ENCODE data around the gene DNAI1. TPM values are rescaled to one million over a fixed set of nuclear protein-coding genes. Genes with fewer than 3 reads are reported as not detected.

DNAI1 gene
- total RNA-seq, 2 donors from 2014 or later, result 2.5 to 4.1 TPM

- Histone ChIP-seq H3K4me3 (ENCODE audit: low read length) (no peak overlapping the region), H3K9ac (ENCODE audit: extremely low read depth, low read length, poor library complexity, severe bottlenecking) (no peak overlapping the region), H3K27me3 (ENCODE audit: control insufficient read depth, insufficient read depth, low read length, poor library complexity, severe bottlenecking) (peaks cover 8% of the 10 kb centered on the region), H3K27ac (ENCODE audit: low read depth, low read length) (no peak overlapping the region), H3K36me3 (ENCODE audit: control insufficient read depth, insufficient read depth, low read length) (no peaks in the 10 kb centered on the region), H3K9me3 (ENCODE audit: control insufficient read depth, low read length) (no peaks in the 10 kb centered on the region), H3K4me1 (ENCODE audit: control insufficient read depth, insufficient read depth, low read length) (no peaks in the 10 kb centered on the region)
- WGBS, 2 experiments (ENCODE audit: insufficient coverage in 1 of 2, insufficient read length in 1 of 2), result 89 to 96% methylated on average over 14 of the region's 14 CpGs
- Mint-ChIP-seq H3K9me3 (no peaks in the 10 kb centered on the region), H3K36me3 (ENCODE audit: low read depth) (no peaks in the 10 kb centered on the region), H3K27me3 (ENCODE audit: insufficient read depth) (peaks cover 16% of the 10 kb centered on the region), H3K4me1 (peaks cover 31% of the 10 kb centered on the region), H3K27ac (no peak overlapping the region), H3K4me3 (peak overlapping the region; percentile 79)
- TF ChIP-seq CTCF (conservative IDR thresholded peaks at IDR 0.05), result no peak
- no peak for DNase-seq
These were observed 751 bp downstream of the DNAI1 start for GRCh38 chr9:34459356-34459755.

- Histone ChIP-seq H3K9ac (ENCODE audit: extremely low read depth, low read length, poor library complexity, severe bottlenecking) (no peak overlapping the region), H3K27me3 (ENCODE audit: control insufficient read depth, insufficient read depth, low read length, poor library complexity, severe bottlenecking) (peaks cover 8% of the 10 kb centered on the region), H3K27ac (ENCODE audit: low read depth, low read length) (no peak overlapping the region), H3K36me3 (ENCODE audit: control insufficient read depth, insufficient read depth, low read length) (no peaks in the 10 kb centered on the region), H3K9me3 (ENCODE audit: control insufficient read depth, low read length) (no peaks in the 10 kb centered on the region), H3K4me3 (ENCODE audit: low read length) (no peak overlapping the region), H3K4me1 (ENCODE audit: control insufficient read depth, insufficient read depth, low read length) (no peaks in the 10 kb centered on the region)
- H3K27me3 Mint-ChIP-seq (ENCODE audit: insufficient read depth), result peaks cover 16% of the 10 kb centered on the region
- H3K4me1 Mint-ChIP-seq, result peaks cover 31% of the 10 kb centered on the region
- no peak for DNase-seq
- H3K27ac Mint-ChIP-seq, result no peak overlapping the region
- no peaks in the 10 kb centered on the region for H3K36me3 Mint-ChIP-seq (ENCODE audit: low read depth)
- no peak overlapping the region for H3K4me3 Mint-ChIP-seq
- no peaks in the 10 kb centered on the region for H3K9me3 Mint-ChIP-seq
- 88 to 100% methylated on average over 2 to 3 of the region's 3 CpGs for WGBS, 2 experiments (ENCODE audit: insufficient coverage in 1 of 2, insufficient read length in 1 of 2)
- TF ChIP-seq CTCF (conservative IDR thresholded peaks at IDR 0.05), result no peak
These were observed 1.3 kb downstream of the DNAI1 start for GRCh38 chr9:34459941-34460340.

GRCh38 chr9:34463098-34463900 is 4.7 kb downstream of the DNAI1 start:
- no peak overlapping the region for H3K9ac ChIP-seq (ENCODE audit: extremely low read depth, low read length, poor library complexity, severe bottlenecking)
- Mint-ChIP-seq H3K27me3 (ENCODE audit: insufficient read depth) (peaks cover 16% of the 10 kb centered on the region), H3K4me3 (no peak overlapping the region), H3K27ac (no peak overlapping the region), H3K36me3 (ENCODE audit: low read depth) (no peaks in the 10 kb centered on the region), H3K4me1 (peaks cover 16% of the 10 kb centered on the region), H3K9me3 (no peaks in the 10 kb centered on the region)
- H3K9me3 ChIP-seq (ENCODE audit: control insufficient read depth, low read length), result no peaks in the 10 kb centered on the region
- no peak for TF ChIP-seq CTCF (conservative IDR thresholded peaks at IDR 0.05)
- WGBS, 2 experiments (ENCODE audit: insufficient coverage in 1 of 2, insufficient read length in 1 of 2), result 65 to 84% methylated on average over 2 to 5 of the region's 5 CpGs
- H3K4me3 ChIP-seq (ENCODE audit: low read length), result no peak overlapping the region
- H3K27me3 ChIP-seq (ENCODE audit: control insufficient read depth, insufficient read depth, low read length, poor library complexity, severe bottlenecking), result peaks cover 8% of the 10 kb centered on the region
- peak; percentile 16 for DNase-seq
- no peaks in the 10 kb centered on the region for H3K36me3 ChIP-seq (ENCODE audit: control insufficient read depth, insufficient read depth, low read length)
- H3K27ac ChIP-seq (ENCODE audit: low read depth, low read length), result no peak overlapping the region
- H3K4me1 ChIP-seq (ENCODE audit: control insufficient read depth, insufficient read depth, low read length), result no peaks in the 10 kb centered on the region

Data from endodermal cell (in vitro differentiated cells).